ENCODE measurements around the gene AP5M1.
"Not testable (repeated sequence)": the region's sequence is repeated elsewhere in the genome, so short reads cannot be mapped to it uniquely, and the experiment has no call there.

AP5M1 gene, protein sequence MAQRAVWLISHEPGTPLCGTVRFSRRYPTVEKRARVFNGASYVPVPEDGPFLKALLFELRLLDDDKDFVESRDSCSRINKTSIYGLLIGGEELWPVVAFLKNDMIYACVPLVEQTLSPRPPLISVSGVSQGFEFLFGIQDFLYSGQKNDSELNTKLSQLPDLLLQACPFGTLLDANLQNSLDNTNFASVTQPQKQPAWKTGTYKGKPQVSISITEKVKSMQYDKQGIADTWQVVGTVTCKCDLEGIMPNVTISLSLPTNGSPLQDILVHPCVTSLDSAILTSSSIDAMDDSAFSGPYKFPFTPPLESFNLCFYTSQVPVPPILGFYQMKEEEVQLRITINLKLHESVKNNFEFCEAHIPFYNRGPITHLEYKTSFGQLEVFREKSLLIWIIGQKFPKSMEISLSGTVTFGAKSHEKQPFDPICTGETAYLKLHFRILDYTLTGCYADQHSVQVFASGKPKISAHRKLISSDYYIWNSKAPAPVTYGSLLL

DNA sequence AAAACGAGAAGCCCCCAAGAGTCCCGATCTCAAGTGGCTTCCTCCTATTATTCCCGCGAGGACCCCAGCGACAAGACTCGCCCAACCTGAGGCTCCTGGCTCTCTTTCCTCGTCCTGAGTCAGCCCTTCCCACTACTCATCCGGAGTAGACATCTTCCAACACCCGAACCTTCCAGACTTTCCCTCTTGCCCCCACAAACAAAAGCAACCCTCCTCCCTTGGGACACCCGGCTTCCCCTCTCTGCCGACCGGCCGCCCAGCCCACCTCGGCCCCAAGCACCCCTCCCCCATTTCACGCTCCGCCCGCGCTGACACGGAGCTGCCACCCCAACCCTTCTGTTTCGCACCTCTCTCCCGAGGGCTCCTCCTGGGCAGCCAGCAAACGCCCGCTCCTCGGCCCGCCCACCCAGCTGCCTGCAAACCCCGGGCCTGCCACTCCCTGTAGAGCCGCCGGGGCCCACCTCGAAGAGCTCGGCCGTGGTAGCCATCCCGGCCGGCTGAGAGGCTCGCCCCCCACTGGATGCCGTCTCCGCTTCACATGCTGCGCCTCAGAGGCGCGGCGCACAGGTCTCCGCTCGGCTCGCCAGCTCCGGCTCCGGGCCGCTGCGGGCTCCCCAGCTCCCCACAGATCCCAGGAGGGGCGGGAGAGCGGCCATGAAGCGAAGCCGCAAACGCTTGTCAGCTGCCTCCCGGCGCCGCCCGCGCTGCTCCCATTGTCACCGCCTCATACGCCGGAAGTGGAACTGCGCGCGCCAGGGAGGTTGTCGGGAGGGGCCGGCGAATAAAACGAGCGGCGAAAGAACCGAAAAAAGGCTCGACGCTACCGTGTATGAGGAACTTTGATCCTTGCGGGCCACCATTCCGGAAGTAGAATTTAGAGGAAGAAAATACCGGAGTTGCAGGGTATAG lies at the start of gene AP5M1, which contains the start of gene EXOC5:
AP5M1 (plus strand) TSS at position 811 of the 909 bp plus-strand sequence. CDS start 344 bp downstream, outside the sequence.
EXOC5 (minus strand) TSS at position 745 of the 909 bp plus-strand sequence; CDS start at position 488, 257 bp downstream.
- FAIRE-seq (peak; percentile 98), DNase-seq (ENCODE audit: insufficient read length, low spot score) (peak; percentile 48)

DNA sequence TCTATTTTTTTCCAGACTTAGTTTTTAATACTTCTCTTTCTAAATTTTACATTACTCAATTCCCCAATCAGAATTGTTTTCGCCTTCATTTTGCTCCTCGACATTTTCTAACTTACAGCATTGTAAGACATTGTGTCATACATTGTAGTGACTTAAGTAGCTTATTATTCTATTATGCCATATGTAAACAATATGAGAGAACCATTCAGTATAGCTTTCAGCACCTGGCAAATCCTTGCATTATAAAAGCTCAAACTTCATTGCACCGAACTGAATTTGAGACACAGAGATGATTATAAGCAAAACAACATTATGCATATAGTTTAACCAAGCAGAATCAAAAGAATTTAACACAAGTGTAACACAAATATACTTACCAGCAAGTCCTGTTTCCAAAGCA lies 46.8 kb upstream of the AP5M1 start:
- no peak for FAIRE-seq
- no peak for DNase-seq (ENCODE audit: insufficient read length, low spot score)

DNA sequence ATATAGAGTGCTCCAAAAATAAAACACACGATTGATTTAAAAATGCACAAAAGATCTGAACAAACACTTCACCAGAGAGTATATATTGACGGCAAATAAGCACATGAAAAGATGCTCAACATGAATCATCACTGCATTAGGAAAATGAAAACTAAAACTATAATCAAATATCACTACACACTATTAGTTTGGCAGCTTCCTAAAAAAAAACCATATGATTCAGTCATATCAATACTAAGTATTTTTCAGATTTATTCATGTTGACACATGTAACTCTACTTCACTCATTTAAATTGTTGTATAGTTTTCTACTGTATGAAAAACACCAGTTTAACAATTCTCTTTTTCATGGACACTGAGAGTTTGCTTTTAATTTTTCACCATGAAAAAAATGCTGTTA lies 41.7 kb upstream of the AP5M1 start:
- FAIRE-seq: no peak

DNA sequence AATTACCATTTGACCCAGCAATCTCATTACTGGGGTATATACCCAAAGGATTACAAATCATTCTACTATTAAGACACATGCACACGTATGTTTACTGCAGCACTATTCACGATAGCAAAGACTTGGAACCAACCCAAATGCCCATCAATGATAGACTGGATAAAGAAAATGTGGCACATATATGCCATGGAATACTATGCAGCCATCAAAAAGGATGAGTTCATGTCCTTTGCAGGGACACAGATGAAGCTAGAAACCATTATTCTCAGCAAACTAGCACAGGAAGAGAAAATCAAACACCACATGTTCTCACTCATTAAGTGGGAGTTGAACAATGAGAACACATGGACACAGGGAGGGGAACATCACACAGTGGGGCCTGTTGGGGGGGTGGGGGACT lies 40.5 kb upstream of the AP5M1 start:
- not testable (repeated sequence) for DNase-seq (ENCODE audit: insufficient read length, low spot score); FAIRE-seq

More for the DNA sequence above, 41.7 kb upstream of the AP5M1 start:
- no peak for DNase-seq (ENCODE audit: insufficient read length, low spot score)

DNA sequence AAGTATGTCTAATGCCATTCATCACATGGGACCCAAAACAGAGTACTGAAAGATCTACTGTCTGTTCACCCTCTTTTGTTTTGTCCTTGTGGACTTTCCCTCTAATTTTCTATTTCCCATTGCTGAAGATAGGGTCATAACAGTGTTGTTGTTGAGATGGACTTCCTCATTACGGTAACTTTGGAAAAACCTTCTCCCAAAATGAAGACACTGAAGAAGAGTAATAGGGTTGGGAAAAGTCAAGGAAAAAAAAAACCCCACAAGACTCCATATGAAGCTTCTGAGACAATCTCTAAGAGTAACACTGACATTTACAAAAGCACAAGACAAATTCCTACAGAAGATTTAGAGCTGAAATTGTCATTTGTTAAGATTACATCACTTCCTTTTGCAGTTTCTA lies 36.8 kb upstream of the AP5M1 start:
- no peak for DNase-seq (ENCODE audit: insufficient read length, low spot score)
- FAIRE-seq: no peak

DNA sequence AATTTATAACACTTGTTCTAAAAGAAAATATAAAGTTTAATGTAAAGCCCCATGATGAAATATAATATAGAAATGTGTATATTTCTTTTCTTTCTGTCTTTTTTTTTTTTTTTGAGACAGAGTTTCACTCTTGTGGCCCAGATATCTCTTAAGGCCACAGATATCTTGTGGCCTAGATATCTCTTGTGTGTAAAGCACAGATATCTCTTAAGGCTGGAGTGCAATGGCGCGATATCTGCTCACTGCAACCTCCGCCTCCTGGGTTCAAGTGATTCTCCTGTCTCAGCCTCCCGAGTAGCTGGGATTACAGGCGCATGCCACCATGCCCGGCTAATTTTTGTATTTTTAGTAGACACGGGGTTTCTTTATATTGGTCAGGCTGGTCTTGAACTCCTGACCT lies 28.7 kb upstream of the AP5M1 start:
- not testable (repeated sequence) for DNase-seq (ENCODE audit: insufficient read length, low spot score); FAIRE-seq

DNA sequence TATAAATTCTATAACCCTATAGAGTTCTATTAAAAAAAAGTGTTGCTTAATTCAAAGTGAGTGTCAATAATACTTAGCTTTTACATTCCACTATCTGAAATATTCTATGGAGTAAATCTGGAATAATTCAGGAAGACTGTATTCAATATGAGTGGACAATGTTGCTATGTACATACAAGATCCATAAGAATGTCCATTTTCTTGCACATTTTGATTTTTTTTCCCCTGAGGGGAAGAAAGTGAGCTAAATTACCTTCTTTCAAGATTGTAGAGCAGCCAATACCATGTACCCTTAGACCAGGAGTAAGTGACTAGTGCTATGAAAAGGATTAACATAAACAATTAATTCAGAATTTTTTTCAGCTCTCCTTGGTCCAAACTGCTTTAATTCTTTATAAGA lies 25.5 kb upstream of the AP5M1 start:
- no peak for DNase-seq (ENCODE audit: insufficient read length, low spot score)
- FAIRE-seq: no peak

DNA sequence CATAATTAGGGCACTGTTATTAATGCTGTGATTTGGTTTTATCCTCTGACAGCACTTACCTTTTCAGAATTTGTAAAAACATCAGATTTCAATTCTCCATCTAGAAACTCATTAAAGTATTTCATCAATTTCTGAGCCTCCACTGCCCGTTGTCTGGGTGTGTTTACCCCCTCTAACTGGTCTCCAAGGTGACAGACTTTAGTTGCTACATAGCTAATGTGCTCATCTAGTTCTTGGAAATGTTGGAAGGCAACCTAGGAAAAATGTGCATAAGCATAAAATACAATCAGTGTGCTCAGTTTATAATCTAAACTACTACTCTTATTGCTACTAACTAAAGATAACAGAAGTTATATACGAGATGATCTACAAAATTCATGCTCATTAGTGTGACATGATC lies 24.7 kb upstream of the AP5M1 start:
- DNase-seq (ENCODE audit: insufficient read length, low spot score) (no peak), FAIRE-seq (no peak)

DNA sequence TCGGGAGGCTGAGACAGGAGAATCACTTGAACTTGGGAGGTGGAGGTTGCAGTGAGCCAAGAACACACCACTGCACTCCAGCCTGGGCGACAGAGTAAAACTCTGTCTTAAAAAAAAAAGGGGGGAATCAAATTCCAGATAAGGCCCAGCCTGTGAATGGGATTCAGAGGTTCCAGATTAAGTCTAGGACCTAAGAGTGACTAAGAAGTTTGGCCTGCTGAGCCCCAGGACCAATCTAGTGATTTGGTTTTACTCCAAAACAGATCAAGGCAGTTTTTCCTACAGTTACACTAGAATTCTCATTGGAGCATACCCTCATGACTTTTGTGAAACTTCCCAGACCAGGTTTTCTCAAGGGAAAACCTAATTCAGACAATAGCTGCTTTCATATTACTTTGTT lies 22.8 kb upstream of the AP5M1 start:
- DNase-seq (ENCODE audit: insufficient read length, low spot score) (no peak), FAIRE-seq (no peak)

DNA sequence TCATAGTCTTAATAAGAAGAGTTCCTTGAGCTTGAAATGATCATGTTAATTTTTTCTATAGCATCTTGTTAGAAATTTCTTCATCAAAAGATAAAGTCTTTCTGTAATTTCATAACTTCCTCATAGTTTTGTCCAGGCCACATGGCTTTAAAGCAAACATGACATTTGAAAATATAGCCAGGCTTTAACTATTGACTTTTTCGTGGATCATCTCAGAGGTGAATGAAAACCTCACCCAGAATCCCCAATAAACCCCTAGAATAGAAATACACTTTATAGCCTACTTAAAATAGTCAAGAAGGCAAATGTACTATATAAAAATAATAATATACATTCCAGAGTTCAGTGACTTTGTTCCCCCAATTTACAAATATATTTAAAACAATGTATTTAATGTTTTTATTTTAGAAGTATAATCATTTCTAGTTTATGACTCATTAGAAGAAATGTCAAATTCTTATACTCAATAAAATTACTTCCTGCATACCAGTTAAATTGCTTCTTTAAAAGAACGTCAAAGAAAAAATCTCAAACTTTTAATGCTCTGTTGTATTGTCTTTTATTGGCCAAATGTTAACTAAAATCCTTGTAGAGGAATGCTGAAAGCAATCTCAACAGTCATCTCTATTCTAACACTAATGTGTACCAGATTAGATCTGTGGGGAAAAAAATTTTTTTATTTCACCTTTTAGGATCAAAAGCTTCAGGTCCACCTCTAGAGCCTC lies 21.7 kb upstream of the AP5M1 start:
- FAIRE-seq (no peak), DNase-seq (ENCODE audit: insufficient read length, low spot score) (no peak)

DNA sequence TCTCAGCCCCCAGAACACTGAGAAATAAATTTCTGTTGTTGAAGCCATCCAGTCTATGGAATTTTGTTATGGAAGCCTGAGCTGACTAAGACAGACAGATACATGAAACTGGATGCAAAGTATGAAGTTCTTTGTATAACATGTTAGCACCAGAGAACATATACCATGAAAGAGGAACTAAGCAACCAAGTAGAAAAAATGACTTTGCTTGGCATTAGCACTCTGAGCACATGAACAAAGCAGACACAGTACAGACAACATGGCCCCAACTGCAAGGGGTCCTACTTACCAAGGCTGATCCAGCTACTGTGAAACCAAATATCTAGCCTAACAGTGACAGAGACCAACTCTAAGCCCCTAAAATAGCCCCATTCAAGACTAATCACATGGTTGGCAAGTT lies 13.9 kb upstream of the AP5M1 start:
- FAIRE-seq (no peak), DNase-seq (ENCODE audit: insufficient read length, low spot score) (no peak)

DNA sequence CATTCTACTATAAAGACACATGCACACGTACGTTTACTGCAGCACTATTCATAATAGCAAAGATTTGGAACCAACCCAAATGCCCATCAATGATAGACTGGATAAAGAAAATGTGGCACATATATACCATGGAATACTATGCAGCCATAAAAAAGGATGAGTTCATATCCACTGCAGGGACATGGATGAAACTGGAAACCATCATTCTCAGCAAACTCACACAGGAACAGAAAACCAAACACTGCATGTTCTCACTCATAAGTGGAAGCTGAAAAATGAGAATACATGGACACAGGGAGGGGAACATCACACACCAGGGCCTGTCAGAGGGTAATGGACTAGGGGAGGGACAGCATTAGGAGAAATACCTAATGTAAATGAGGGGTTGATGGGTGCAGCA lies 10.6 kb upstream of the AP5M1 start:
- not testable (repeated sequence) for FAIRE-seq

DNA sequence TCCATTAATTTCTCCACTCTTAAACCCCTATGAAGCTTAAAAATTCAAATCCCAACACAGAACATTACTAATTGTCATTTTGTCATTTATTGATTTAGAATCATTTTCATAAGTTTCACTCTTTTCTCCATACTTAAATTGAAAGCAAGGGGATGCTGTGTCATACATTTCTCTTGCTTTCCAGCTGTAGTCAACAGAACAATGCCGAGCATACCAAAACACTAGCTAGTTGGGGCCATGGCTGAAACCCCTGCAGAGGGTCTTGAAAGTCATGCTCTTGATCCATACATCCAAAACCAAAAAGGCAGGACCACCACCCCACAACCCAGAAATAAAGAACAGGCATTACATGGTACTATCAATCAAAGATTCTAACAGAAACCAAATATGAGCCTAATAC lies 9.1 kb upstream of the AP5M1 start:
- no peak for FAIRE-seq
- no peak for DNase-seq (ENCODE audit: insufficient read length, low spot score)

More for the DNA sequence above, 10.6 kb upstream of the AP5M1 start:
- not testable (repeated sequence) for DNase-seq (ENCODE audit: insufficient read length, low spot score)

DNA sequence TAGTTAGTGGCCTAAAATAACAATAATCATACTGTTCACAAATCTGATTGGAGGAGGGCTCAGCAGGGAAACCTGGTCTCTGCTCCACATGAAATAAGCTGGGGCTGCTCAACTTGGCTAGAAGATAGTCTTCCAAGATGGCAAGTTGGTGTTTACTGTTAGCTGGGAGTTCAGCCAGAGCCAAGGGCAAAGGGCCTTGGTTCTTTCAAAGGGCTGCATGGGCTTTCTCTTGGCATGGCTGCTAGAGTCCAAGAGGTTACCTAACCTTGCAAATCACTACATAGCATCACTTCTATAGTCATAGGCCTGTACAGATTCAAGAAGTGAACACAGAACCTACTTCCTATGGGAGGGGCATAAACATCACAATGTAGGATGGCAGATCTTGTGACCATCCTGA lies 7.2 kb upstream of the AP5M1 start:
- peak; percentile 40 for FAIRE-seq
- DNase-seq (ENCODE audit: insufficient read length, low spot score): no peak

DNA sequence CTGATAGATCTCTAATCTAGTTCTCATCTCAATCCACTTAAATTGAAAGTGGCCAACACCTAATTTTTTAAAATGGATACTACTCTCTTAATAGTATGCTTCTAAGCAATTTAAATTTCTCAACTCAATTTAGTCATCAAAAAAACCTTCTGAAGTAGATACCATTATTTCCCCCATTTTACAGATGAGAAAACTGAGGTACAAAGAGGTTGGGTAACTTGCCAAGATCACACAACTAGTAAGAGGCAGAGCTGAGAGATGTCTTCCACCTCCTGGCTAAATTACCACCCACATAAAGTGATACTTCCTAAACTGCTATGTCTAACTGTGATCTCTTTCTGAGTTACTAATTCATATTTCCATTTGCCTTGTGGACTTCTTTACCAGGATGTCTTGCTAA lies 6.7 kb upstream of the AP5M1 start:
- DNase-seq (ENCODE audit: insufficient read length, low spot score): no peak
- FAIRE-seq: no peak

DNA sequence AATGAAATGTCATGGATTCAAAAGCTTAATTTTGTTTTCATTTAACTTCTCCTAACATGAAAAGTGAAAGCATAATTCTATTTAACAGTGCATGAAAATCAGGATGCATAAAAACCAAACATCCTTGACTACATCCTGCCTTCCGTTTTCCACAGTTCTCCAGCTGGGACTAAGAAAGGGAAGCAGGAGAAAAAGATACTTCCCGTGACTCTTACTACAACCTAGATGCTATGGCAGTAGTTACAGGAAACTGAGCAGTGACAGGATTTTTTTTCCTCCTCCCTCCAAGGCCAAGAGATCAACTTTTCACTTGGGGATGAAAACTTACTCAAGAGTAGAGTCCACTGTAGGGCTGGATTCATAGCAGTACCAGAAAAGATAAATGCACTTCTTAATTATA lies 2.7 kb upstream of the AP5M1 start:
- no peak for DNase-seq (ENCODE audit: insufficient read length, low spot score)

DNA sequence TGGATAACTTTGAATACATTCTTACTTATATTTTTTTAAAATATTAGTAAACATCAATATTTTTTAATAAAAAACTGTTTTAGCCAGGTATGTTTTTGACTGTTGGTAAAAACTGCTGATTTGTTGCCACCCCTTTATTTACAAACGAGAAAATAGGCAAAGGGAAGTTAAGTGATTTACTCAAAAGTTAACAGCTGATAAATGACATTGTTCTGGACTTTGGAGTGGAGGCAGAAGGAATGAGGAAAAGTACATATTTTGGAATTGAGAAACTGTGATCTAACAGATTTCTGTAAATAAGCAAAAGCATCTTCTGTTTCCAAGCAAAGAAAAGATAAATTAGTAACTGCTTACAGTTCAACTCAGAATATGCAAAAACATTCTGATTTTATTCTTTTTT lies 4.5 kb downstream of the AP5M1 start:
- FAIRE-seq (no peak), DNase-seq (ENCODE audit: insufficient read length, low spot score) (no peak)

More for the DNA sequence above, 2.7 kb upstream of the AP5M1 start:
- no peak for FAIRE-seq

DNA sequence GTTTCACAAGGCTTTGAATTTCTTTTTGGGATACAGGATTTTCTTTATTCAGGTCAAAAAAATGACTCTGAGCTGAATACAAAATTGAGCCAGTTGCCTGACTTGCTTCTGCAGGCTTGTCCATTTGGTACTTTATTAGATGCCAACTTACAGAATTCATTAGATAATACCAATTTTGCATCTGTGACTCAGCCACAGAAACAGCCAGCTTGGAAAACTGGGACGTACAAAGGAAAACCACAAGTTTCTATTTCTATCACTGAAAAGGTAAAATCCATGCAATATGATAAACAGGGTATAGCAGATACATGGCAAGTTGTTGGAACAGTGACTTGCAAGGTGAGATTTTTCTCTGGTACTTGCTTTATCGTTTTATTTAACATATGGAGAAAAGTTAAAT lies 5.8 kb downstream of the AP5M1 start:
- FAIRE-seq: no peak
- no peak for DNase-seq (ENCODE audit: insufficient read length, low spot score)

DNA sequence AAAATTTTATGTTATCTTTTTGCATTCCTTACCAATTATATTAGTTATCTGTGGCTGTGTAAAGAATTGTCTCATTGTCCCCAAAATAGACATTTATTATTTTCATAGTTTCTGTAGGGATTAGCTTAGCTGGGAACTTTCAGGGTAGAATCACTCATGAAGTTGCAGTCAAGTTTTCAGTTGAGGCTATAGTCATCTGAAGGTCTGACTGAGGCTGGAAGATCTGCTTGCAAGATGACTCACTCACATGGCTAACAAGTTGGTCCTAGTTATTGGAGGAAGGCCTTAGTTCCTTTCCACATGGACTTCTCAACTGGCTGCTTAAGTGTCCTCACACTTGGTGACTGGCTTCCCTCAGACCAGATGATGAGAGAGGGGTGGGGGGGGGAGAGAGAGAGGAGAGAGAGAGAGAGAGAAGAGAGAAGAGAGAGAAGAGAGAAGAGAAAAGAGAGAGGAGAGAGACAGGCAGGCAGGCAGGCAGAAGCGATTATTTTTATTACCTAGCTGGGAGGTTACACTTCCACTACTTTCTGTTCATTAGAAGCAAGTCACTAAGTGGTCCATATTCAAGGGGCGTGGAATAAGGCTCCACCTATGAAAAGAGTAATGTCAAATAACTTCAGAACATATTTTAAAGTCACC lies 6.4 kb downstream of the AP5M1 start:
- no peak for DNase-seq (ENCODE audit: insufficient read length, low spot score)
- no peak for FAIRE-seq

DNA sequence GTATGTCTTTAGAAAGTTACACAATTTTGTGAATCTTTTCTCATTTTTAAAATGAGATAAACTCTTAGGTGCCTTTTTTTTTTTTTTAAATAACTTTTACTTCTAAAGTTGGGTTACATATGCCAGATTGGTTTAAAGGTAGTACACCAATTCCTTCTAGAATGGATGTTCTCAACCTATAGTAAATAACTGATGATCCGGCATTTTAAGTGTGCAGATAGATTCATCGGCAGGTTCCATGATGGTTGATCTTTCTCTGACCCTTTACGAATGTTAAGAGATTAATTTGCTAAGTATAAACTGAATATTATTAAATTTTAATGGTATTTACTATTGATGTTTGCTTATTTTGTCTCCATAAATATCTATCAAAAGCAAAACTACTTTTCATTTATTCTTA lies 8.3 kb downstream of the AP5M1 start:
- DNase-seq (ENCODE audit: insufficient read length, low spot score) (no peak), FAIRE-seq (no peak)
